ENCODE results near the gene FZR1. TPM values are rescaled to one million over a fixed set of nuclear protein-coding genes. Genes with fewer than 3 reads are reported as not detected.
"Not testable (repeated sequence)": the region's sequence is repeated elsewhere in the genome, so short reads cannot be mapped to it uniquely, and the experiment has no call there.

Gene FZR1
- total RNA-seq, 2 experiments from 2014 or later = 78.6 to 79.3 TPM

- ChIA-PET POLR2A (no interaction called here), CTCF (interaction anchor here (0.6 to 1.7 kb wide), 6 partner anchors 8 to 126 kb away, joined by 3 to 7 read pairs (median 4); no protein-coding TSS in a partner anchor)
- Mint-ChIP-seq H3K27me3 (no peaks in the 10 kb centered on the region), H3K4me1 (peaks cover 44% of the 10 kb centered on the region), H3K9me3 (no peaks in the 10 kb centered on the region), H3K27ac (peak overlapping the region; percentile 94), H3K4me3 (peak overlapping the region; percentile 96), H3K36me3 (ENCODE audit: low read depth) (peaks cover 6% of the 10 kb centered on the region)
- DNase-seq = no peak
These were observed 49.7 kb downstream of the FZR1 start for GRCh38 chr19:3555653-3556422.

GRCh38 chr19:3556423-3556977 lies 50.4 kb downstream of the FZR1 start:
- ChIA-PET POLR2A (no interaction called here), CTCF (interaction anchor here (0.6 to 2.8 kb wide), 8 partner anchors 9 to 127 kb away, joined by 3 to 7 read pairs (median 4); no protein-coding TSS in a partner anchor)
- Mint-ChIP-seq H3K9me3 (no peaks in the 10 kb centered on the region), H3K36me3 (ENCODE audit: low read depth) (peaks cover 6% of the 10 kb centered on the region), H3K4me3 (peak overlapping the region; percentile 96), H3K27me3 (no peaks in the 10 kb centered on the region), H3K27ac (peak overlapping the region; percentile 94), H3K4me1 (peaks cover 43% of the 10 kb centered on the region)
- no peak for DNase-seq

GRCh38 chr19:3556978-3557460 lies 50.9 kb downstream of the FZR1 start:
- H3K4me1 Mint-ChIP-seq = peaks cover 38% of the 10 kb centered on the region

GRCh38 chr19:3557461-3558248 lies 51.5 kb downstream of the FZR1 start, which contains the start of gene MFSD12:
MFSD12 (minus strand) TSS chr19:3557586; CDS start chr19:3557403, 183 bp downstream.
- Mint-ChIP-seq H3K27me3 (no peaks in the 10 kb centered on the region), H3K27ac (peak within 1 kb of the TSS; percentile 94), H3K4me3 (peak within 1 kb of the TSS; percentile 96), H3K9me3 (no peaks in the 10 kb centered on the region), H3K36me3 (ENCODE audit: low read depth) (peaks cover 6% of the 10 kb centered on the region), H3K4me1 (peaks cover 36% of the 10 kb centered on the region)
- ChIA-PET CTCF (interaction anchor here (0.6 to 2.8 kb wide), 6 partner anchors 10 to 1465 kb away, joined by 3 to 7 read pairs (median 5); no protein-coding TSS in a partner anchor), POLR2A (no interaction called here)
- peak; percentile 94 for DNase-seq

More at GRCh38 chr19:3556978-3557460, 50.9 kb downstream of the FZR1 start:
- Mint-ChIP-seq H3K27me3 (no peaks in the 10 kb centered on the region), H3K4me3 (peak overlapping the region; percentile 96), H3K9me3 (no peaks in the 10 kb centered on the region), H3K36me3 (ENCODE audit: low read depth) (peaks cover 6% of the 10 kb centered on the region), H3K27ac (peak overlapping the region; percentile 94)
- CTCF ChIA-PET = interaction anchor here (0.9 to 2.8 kb wide), 6 partner anchors 9 to 67 kb away, joined by 3 to 7 read pairs (median 4); no protein-coding TSS in a partner anchor
- peak; percentile 50 for DNase-seq
- POLR2A ChIA-PET = no interaction called here

- ChIA-PET POLR2A (no interaction called here), CTCF (interaction anchor here (0.9 to 1.5 kb wide), 2 partner anchors 10 to 19 kb away, joined by 3 to 4 read pairs; no protein-coding TSS in a partner anchor)
- DNase-seq = no peak
- Mint-ChIP-seq H3K27ac (no peak overlapping the region), H3K9me3 (no peaks in the 10 kb centered on the region), H3K36me3 (ENCODE audit: low read depth) (no peaks in the 10 kb centered on the region), H3K4me3 (no peak overlapping the region), H3K27me3 (no peaks in the 10 kb centered on the region), H3K4me1 (no peaks in the 10 kb centered on the region)
These were observed 57.8 kb downstream of the FZR1 start for GRCh38 chr19:3563709-3564524.

- CTCF ChIA-PET = interaction anchor here (0.9 kb wide), 1 partner anchor 20 kb away, joined by 3 read pairs; no protein-coding TSS in a partner anchor
- no peaks in the 10 kb centered on the region for H3K27me3 Mint-ChIP-seq
These were observed 59.0 kb downstream of the FZR1 start for GRCh38 chr19:3565139-3565538.

GRCh38 chr19:3570042-3570441 lies 63.9 kb downstream of the FZR1 start:
- not testable (repeated sequence) for H3K27me3 Mint-ChIP-seq
- CTCF ChIA-PET = interaction anchor here (0.6 to 0.7 kb wide), 2 partner anchors 68 to 121 kb away, joined by 3 to 5 read pairs; no protein-coding TSS in a partner anchor

More at GRCh38 chr19:3565139-3565538, 59.0 kb downstream of the FZR1 start:
- H3K4me1 Mint-ChIP-seq = no peaks in the 10 kb centered on the region
- no peaks in the 10 kb centered on the region for H3K9me3 Mint-ChIP-seq
- no peak overlapping the region for H3K4me3 Mint-ChIP-seq
- H3K36me3 Mint-ChIP-seq (ENCODE audit: low read depth) = no peaks in the 10 kb centered on the region
- POLR2A ChIA-PET = no interaction called here
- H3K27ac Mint-ChIP-seq = no peak overlapping the region
- DNase-seq = no peak

GRCh38 chr19:3570606-3571011 lies 64.5 kb downstream of the FZR1 start:
- H3K4me3 Mint-ChIP-seq = no peak overlapping the region
- ChIA-PET CTCF (interaction anchor here (0.6 to 0.7 kb wide), 2 partner anchors 69 to 120 kb away, joined by 3 to 5 read pairs; no protein-coding TSS in a partner anchor), POLR2A (no interaction called here)
- H3K9me3 Mint-ChIP-seq = no peaks in the 10 kb centered on the region
- H3K27me3 Mint-ChIP-seq = no peaks in the 10 kb centered on the region
- H3K36me3 Mint-ChIP-seq (ENCODE audit: low read depth) = peaks cover 12% of the 10 kb centered on the region
- H3K27ac Mint-ChIP-seq = no peak overlapping the region
- no peak for DNase-seq
- H3K4me1 Mint-ChIP-seq = peaks cover 18% of the 10 kb centered on the region

More at GRCh38 chr19:3570042-3570441, 63.9 kb downstream of the FZR1 start:
- H3K9me3 Mint-ChIP-seq; H3K36me3 Mint-ChIP-seq (ENCODE audit: low read depth); H3K4me3 Mint-ChIP-seq; POLR2A ChIA-PET; H3K27ac Mint-ChIP-seq; DNase-seq: not testable (repeated sequence)
- peaks cover 15% of the 10 kb centered on the region for H3K4me1 Mint-ChIP-seq

GRCh38 chr19:3572132-3572854 lies 66.2 kb downstream of the FZR1 start:
- H3K9me3 Mint-ChIP-seq = no peaks in the 10 kb centered on the region
- POLR2A ChIA-PET = no interaction called here
- H3K4me3 Mint-ChIP-seq = peak overlapping the region; percentile 76
- H3K36me3 Mint-ChIP-seq (ENCODE audit: low read depth) = peaks cover 17% of the 10 kb centered on the region
- H3K27ac Mint-ChIP-seq = peak overlapping the region; percentile 51
- DNase-seq = peak; percentile 100
- H3K27me3 Mint-ChIP-seq = no peaks in the 10 kb centered on the region
- H3K4me1 Mint-ChIP-seq = peaks cover 18% of the 10 kb centered on the region
- CTCF ChIA-PET = no interaction called here

- ChIA-PET POLR2A (no interaction called here), CTCF (interaction anchor here (1.4 kb wide), 1 partner anchor 28 kb away, joined by 3 read pairs; no protein-coding TSS in a partner anchor)
- Mint-ChIP-seq H3K27ac (peak within 1 kb of the TSS; percentile 85), H3K27me3 (no peaks in the 10 kb centered on the region), H3K9me3 (no peaks in the 10 kb centered on the region), H3K36me3 (ENCODE audit: low read depth) (peaks cover 17% of the 10 kb centered on the region), H3K4me3 (peak within 1 kb of the TSS; percentile 76), H3K4me1 (peaks cover 18% of the 10 kb centered on the region)
- DNase-seq = no peak
These were observed 66.7 kb downstream of the FZR1 start, which contains the start of gene HMG20B for GRCh38 chr19:3572855-3573161. HMG20B (plus strand) TSS chr19:3572944; CDS start chr19:3573310, 366 bp downstream.

GRCh38 chr19:3573162-3573857 lies 67.2 kb downstream of the FZR1 start:
- POLR2A ChIA-PET = interaction anchor here (0.6 kb wide), 1 partner anchor 104 kb away, joined by 9 read pairs; no protein-coding TSS in a partner anchor
- Mint-ChIP-seq H3K27me3 (no peaks in the 10 kb centered on the region), H3K36me3 (ENCODE audit: low read depth) (peaks cover 17% of the 10 kb centered on the region), H3K4me3 (peak overlapping the region; percentile 76), H3K4me1 (peaks cover 18% of the 10 kb centered on the region), H3K27ac (peak overlapping the region; percentile 85), H3K9me3 (no peaks in the 10 kb centered on the region)
- DNase-seq = no peak
- CTCF ChIA-PET = interaction anchor here (0.8 to 1.4 kb wide), 3 partner anchors 17 to 29 kb away, joined by 3 read pairs; no protein-coding TSS in a partner anchor
